Urinary bladder (tissue), 4 donors: ENCODE measurements around the gene AGR3. TPM values are rescaled to one million over a fixed set of nuclear protein-coding genes. Genes with fewer than 3 reads are reported as not detected.
A peak's percentile ranks its signal among the peaks of the same experiment; 100 is the strongest.

ENCODE experiments used
- DNase-seq: peaks from one replicate; pipeline ENCODE4 v3.0.0-alpha.2; 2015; ENCODE audit errors: extremely low spot score
- H3K27ac ChIP-seq: one replicate; pipeline ENCODE4 v1.5.1; 2013; ENCODE audit warnings: low read depth, mild to moderate bottlenecking, moderate library complexity
- H3K36me3 ChIP-seq: one replicate; pipeline ENCODE4 v1.6.1; 2013; ENCODE audit warnings: mild to moderate bottlenecking, moderate library complexity; ENCODE audit not compliant: insufficient read depth
- H3K4me1 ChIP-seq: one replicate; pipeline ENCODE4 v1.6.1; 2013; ENCODE audit warnings: mild to moderate bottlenecking, moderate library complexity; ENCODE audit not compliant: insufficient read depth
- H3K4me3 ChIP-seq: one replicate; pipeline ENCODE4 v1.5.1; 2013; ENCODE audit warnings: low read depth, low read length
- WGBS: extraction: QIAGEN DNeasy Blood & Tissue Kit; methylation state at CpG from one replicate; pipeline ENCODE4 v1.1.7; 2013; 5-methylcytosine and 5-hydroxymethylcytosine counted together
- polyA plus RNA-seq: library from polyadenylated mRNA; stranded (reverse); fragments of 200-250 nt; gene quantifications from one replicate; pipeline ENCODE4 v1.2.3, GENCODE V29; 2013
- total RNA-seq: library from RNA; depleted of rRNA; stranded (reverse); fragments of >200 nt; gene quantifications from one replicate; pipeline ENCODE4 v1.2.3, GENCODE V29; 2014
- donor health status: healthy with polysubstance abuse.
- donor health status: healthy.

Gene AGR3
- total RNA-seq (16.8 TPM), polyA plus RNA-seq (6.8 TPM)

GRCh38 chr7:16881844-16882243 lies at the start of gene AGR3:
TSS of gene AGR3 (minus strand) at chr7:16881983. CDS start at chr7:16878618, 3,365 bp downstream.
- no peak within 1 kb of the TSS for H3K4me3 ChIP-seq
- no peaks in the 10 kb centered on the region for H3K36me3 ChIP-seq
- 93% methylated on average over 1 of the region's 1 CpG for WGBS
- no peak within 1 kb of the TSS for H3K27ac ChIP-seq
- H3K4me1 ChIP-seq: peaks cover 3% of the 10 kb centered on the region
- peak; percentile 50 for DNase-seq

GRCh38 chr7:16930946-16931345 lies 49.2 kb upstream of the AGR3 start:
- DNase-seq: no peak
- no peaks in the 10 kb centered on the region for H3K36me3 ChIP-seq
- H3K27ac ChIP-seq: no peak overlapping the region
- H3K4me1 ChIP-seq: no peaks in the 10 kb centered on the region
- WGBS: 96% methylated on average over 4 of the region's 4 CpGs
- no peak overlapping the region for H3K4me3 ChIP-seq

- Histone ChIP-seq H3K27ac (no peak overlapping the region), H3K4me3 (no peak overlapping the region), H3K36me3 (no peaks in the 10 kb centered on the region), H3K4me1 (no peaks in the 10 kb centered on the region)
- no peak for DNase-seq
- 70% methylated on average over 1 of the region's 1 CpG for WGBS
These were observed 47.5 kb upstream of the AGR3 start for GRCh38 chr7:16929146-16929762.

GRCh38 chr7:16926861-16927260 lies 45.1 kb upstream of the AGR3 start:
- WGBS: 92% methylated on average over 1 of the region's 1 CpG
- no peak for DNase-seq
- no peak overlapping the region for H3K27ac ChIP-seq

GRCh38 chr7:16926283-16926682 lies 44.5 kb upstream of the AGR3 start:
- H3K36me3 ChIP-seq: no peaks in the 10 kb centered on the region
- no peaks in the 10 kb centered on the region for H3K4me1 ChIP-seq
- DNase-seq: no peak
- 57% methylated on average over 2 of the region's 2 CpGs for WGBS
- no peak overlapping the region for H3K27ac ChIP-seq
- no peak overlapping the region for H3K4me3 ChIP-seq

More at GRCh38 chr7:16926861-16927260, 45.1 kb upstream of the AGR3 start:
- no peaks in the 10 kb centered on the region for H3K36me3 ChIP-seq
- no peaks in the 10 kb centered on the region for H3K4me1 ChIP-seq
- H3K4me3 ChIP-seq: no peak overlapping the region

- WGBS: 72% methylated on average over 3 of the region's 3 CpGs
- DNase-seq: no peak
- no peaks in the 10 kb centered on the region for H3K36me3 ChIP-seq
- no peak overlapping the region for H3K27ac ChIP-seq
- no peak overlapping the region for H3K4me3 ChIP-seq
- H3K4me1 ChIP-seq: no peaks in the 10 kb centered on the region
These were observed 43.8 kb upstream of the AGR3 start for GRCh38 chr7:16925609-16926008.

- WGBS: 80% methylated on average over 2 of the region's 2 CpGs
- no peak for DNase-seq
- H3K27ac ChIP-seq: peak overlapping the region; percentile 18
- no peak overlapping the region for H3K4me3 ChIP-seq
- no peaks in the 10 kb centered on the region for H3K36me3 ChIP-seq
- no peaks in the 10 kb centered on the region for H3K4me1 ChIP-seq
These were observed 41.2 kb upstream of the AGR3 start for GRCh38 chr7:16923019-16923418.

- Histone ChIP-seq H3K36me3 (no peaks in the 10 kb centered on the region), H3K4me1 (no peaks in the 10 kb centered on the region), H3K4me3 (no peak overlapping the region), H3K27ac (peak overlapping the region; percentile 28)
- 69% methylated on average over 3 of the region's 3 CpGs for WGBS
- no peak for DNase-seq
These were observed 40.0 kb upstream of the AGR3 start for GRCh38 chr7:16921644-16922257.

- no peak overlapping the region for H3K4me3 ChIP-seq
- DNase-seq: no peak
- WGBS: 77% methylated on average over 4 of the region's 4 CpGs
- H3K27ac ChIP-seq: peak overlapping the region; percentile 28
- H3K4me1 ChIP-seq: no peaks in the 10 kb centered on the region
- H3K36me3 ChIP-seq: no peaks in the 10 kb centered on the region
These were observed 39.4 kb upstream of the AGR3 start for GRCh38 chr7:16921151-16921550.

- H3K4me1 ChIP-seq: no peaks in the 10 kb centered on the region
- DNase-seq: no peak
- no peak overlapping the region for H3K4me3 ChIP-seq
- no peaks in the 10 kb centered on the region for H3K36me3 ChIP-seq
- no peak overlapping the region for H3K27ac ChIP-seq
These were observed 37.7 kb upstream of the AGR3 start for GRCh38 chr7:16919440-16919839.

- Histone ChIP-seq H3K27ac (no peak overlapping the region), H3K36me3 (no peaks in the 10 kb centered on the region), H3K4me3 (no peak overlapping the region), H3K4me1 (no peaks in the 10 kb centered on the region)
- DNase-seq: no peak
- WGBS: 52% methylated on average over 6 of the region's 6 CpGs
These were observed 36.6 kb upstream of the AGR3 start for GRCh38 chr7:16918288-16918895.

- DNase-seq: no peak
- H3K36me3 ChIP-seq: no peaks in the 10 kb centered on the region
- no peaks in the 10 kb centered on the region for H3K4me1 ChIP-seq
- H3K27ac ChIP-seq: no peak overlapping the region
- WGBS: 93% methylated on average over 5 of the region's 5 CpGs
- no peak overlapping the region for H3K4me3 ChIP-seq
These were observed 35.0 kb upstream of the AGR3 start for GRCh38 chr7:16916738-16917137.

- H3K4me3 ChIP-seq: no peak overlapping the region
- no peaks in the 10 kb centered on the region for H3K4me1 ChIP-seq
- WGBS: 27% methylated on average over 1 of the region's 1 CpG
- no peak for DNase-seq
- no peaks in the 10 kb centered on the region for H3K36me3 ChIP-seq
- no peak overlapping the region for H3K27ac ChIP-seq
These were observed 34.4 kb upstream of the AGR3 start for GRCh38 chr7:16916105-16916639.

GRCh38 chr7:16915405-16915804 lies 33.6 kb upstream of the AGR3 start:
- H3K4me1 ChIP-seq: no peaks in the 10 kb centered on the region
- DNase-seq: no peak
- H3K36me3 ChIP-seq: no peaks in the 10 kb centered on the region
- WGBS: 77% methylated on average over 4 of the region's 4 CpGs
- H3K27ac ChIP-seq: no peak overlapping the region
- no peak overlapping the region for H3K4me3 ChIP-seq
